ENCODE measurements around the gene NUCKS1. TPM values are rescaled to one million over a fixed set of nuclear protein-coding genes. Genes with fewer than 3 reads are reported as not detected.

The NUCKS1 gene

Small RNA genes lying within 50 kb of the gene (small RNA-seq; reads per million reads assigned to genes)
- gene RF00017 (ENCODE audit: insufficient read depth) = not detected
- not detected for gene RF00139 (ENCODE audit: insufficient read depth)

Measured in mesendoderm (in vitro differentiated cells).